ENCODE results near the gene RPS6KA5. TPM values are rescaled to one million over a fixed set of nuclear protein-coding genes. Genes with fewer than 3 reads are reported as not detected.

The RPS6KA5 gene
- total RNA-seq, 1 donor from 2014 or later = 1.8 TPM

DNA sequence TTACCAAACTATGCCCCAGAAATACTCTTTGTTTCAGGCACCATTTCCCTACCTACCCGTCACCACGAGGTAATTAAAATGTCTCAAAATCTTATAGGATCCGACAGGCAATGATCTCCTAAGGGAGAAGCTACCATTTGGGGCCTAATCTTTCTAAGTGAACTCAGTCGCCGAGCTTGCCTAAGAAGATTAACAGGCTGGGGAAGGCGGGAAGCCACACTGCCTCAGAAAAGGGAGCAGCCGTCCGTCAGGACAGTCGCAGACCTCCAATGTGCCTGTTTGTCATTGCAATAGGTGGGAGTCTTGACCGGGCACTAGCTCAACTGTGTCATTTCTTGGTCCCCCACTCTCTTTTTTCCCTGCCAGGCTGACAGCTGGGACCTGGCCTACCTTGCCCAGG lies 248.8 kb downstream of the RPS6KA5 start:
- H3K4me3 ChIP-seq (ENCODE audit: low read depth, low read length) = no peak overlapping the region

DNA sequence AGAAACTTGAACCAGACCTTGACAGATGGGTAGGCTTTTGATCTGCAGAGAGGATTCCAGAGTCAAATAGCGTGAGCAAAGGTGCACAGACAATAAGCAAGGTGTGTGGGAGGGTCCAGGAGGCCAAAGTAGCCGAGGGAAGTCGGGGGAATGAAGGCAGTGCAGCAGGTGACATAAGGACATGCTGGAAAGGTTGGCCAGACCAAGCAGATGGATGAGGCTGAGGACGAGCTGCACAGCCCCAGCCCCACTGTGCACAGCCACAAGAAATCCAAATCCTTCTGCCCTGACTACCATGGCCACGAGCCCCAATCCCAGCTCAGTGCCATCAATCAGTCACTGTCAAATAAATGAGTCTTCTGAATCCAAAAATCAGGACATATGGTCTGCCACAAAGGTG lies 249.6 kb downstream of the RPS6KA5 start:
- FAIRE-seq (no peak), DNase-seq (ENCODE audit: low read depth) (no peak)
- Histone ChIP-seq H3K4me3 (ENCODE audit: low read depth, low read length) (no peak overlapping the region), H3K36me3 (ENCODE audit: control insufficient read depth, insufficient read depth, low read length) (no peaks in the 10 kb centered on the region), H3K27me3 (ENCODE audit: control insufficient read depth, insufficient read depth, low read length) (no peaks in the 10 kb centered on the region)
- TF ChIP-seq, protein P1, sequence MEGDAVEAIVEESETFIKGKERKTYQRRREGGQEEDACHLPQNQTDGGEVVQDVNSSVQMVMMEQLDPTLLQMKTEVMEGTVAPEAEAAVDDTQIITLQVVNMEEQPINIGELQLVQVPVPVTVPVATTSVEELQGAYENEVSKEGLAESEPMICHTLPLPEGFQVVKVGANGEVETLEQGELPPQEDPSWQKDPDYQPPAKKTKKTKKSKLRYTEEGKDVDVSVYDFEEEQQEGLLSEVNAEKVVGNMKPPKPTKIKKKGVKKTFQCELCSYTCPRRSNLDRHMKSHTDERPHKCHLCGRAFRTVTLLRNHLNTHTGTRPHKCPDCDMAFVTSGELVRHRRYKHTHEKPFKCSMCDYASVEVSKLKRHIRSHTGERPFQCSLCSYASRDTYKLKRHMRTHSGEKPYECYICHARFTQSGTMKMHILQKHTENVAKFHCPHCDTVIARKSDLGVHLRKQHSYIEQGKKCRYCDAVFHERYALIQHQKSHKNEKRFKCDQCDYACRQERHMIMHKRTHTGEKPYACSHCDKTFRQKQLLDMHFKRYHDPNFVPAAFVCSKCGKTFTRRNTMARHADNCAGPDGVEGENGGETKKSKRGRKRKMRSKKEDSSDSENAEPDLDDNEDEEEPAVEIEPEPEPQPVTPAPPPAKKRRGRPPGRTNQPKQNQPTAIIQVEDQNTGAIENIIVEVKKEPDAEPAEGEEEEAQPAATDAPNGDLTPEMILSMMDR (IDR thresholded peaks at IDR 0.05; ENCODE audit: insufficient read depth, low read length, severe bottlenecking) = no peak

More for the DNA sequence above, 248.8 kb downstream of the RPS6KA5 start:
- DNase-seq (ENCODE audit: low read depth) = no peak
- no peaks in the 10 kb centered on the region for H3K36me3 ChIP-seq (ENCODE audit: control insufficient read depth, insufficient read depth, low read length)
- H3K27me3 ChIP-seq (ENCODE audit: control insufficient read depth, insufficient read depth, low read length) = no peaks in the 10 kb centered on the region
- no peak for FAIRE-seq
- TF ChIP-seq, protein P1 (IDR thresholded peaks at IDR 0.05; ENCODE audit: insufficient read depth, low read length, severe bottlenecking) = no peak

- DNase-seq (ENCODE audit: low read depth) (no peak), FAIRE-seq (peak; percentile 36)
- no peaks in the 10 kb centered on the region for H3K36me3 ChIP-seq (ENCODE audit: control insufficient read depth, insufficient read depth, low read length)
- TF ChIP-seq, protein P1 (IDR thresholded peaks at IDR 0.05; ENCODE audit: insufficient read depth, low read length, severe bottlenecking) = no peak
- H3K27me3 ChIP-seq (ENCODE audit: control insufficient read depth, insufficient read depth, low read length) = no peaks in the 10 kb centered on the region
- H3K4me3 ChIP-seq (ENCODE audit: low read depth, low read length) = no peak overlapping the region
Measured at GRCh38 chr14:90809530-90810312, 250.7 kb downstream of the RPS6KA5 start.

- no peaks in the 10 kb centered on the region for H3K27me3 ChIP-seq (ENCODE audit: control insufficient read depth, insufficient read depth, low read length)
- no peak overlapping the region for H3K4me3 ChIP-seq (ENCODE audit: low read depth, low read length)
- TF ChIP-seq, protein P1 (IDR thresholded peaks at IDR 0.05; ENCODE audit: insufficient read depth, low read length, severe bottlenecking) = no peak
- FAIRE-seq = no peak
- no peaks in the 10 kb centered on the region for H3K36me3 ChIP-seq (ENCODE audit: control insufficient read depth, insufficient read depth, low read length)
- DNase-seq (ENCODE audit: low read depth) = no peak
Measured at GRCh38 chr14:90808759-90809529, 251.5 kb downstream of the RPS6KA5 start.

GRCh38 chr14:90807060-90807459 lies 253.4 kb downstream of the RPS6KA5 start:
- Histone ChIP-seq H3K36me3 (ENCODE audit: control insufficient read depth, insufficient read depth, low read length) (no peaks in the 10 kb centered on the region), H3K4me3 (ENCODE audit: low read depth, low read length) (no peak overlapping the region), H3K27me3 (ENCODE audit: control insufficient read depth, insufficient read depth, low read length) (no peaks in the 10 kb centered on the region)
- TF ChIP-seq, protein P1 (IDR thresholded peaks at IDR 0.05; ENCODE audit: insufficient read depth, low read length, severe bottlenecking) = no peak
- no peak for FAIRE-seq
- DNase-seq (ENCODE audit: low read depth) = no peak

All from bronchial epithelial cell (primary cell).